Right lobe of liver (tissue), 6 donors: Measurements from ENCODE around the gene RAP1B. TPM values are rescaled to one million over a fixed set of nuclear protein-coding genes. Genes with fewer than 3 reads are reported as not detected.

Source experiments
- ATAC-seq, 4 donors: fragments of 200-7000 bp; cut with Tn5 transposase; one replicate each; pipeline ENCODE4 v1.9.1; 2020; ENCODE audit warnings: mild to moderate bottlenecking in 4 of 4, moderate library complexity in 4 of 4
- DNase-seq, 3 donors: peaks; one replicate each; pipeline ENCODE4 v3.0.0-alpha.2; 2020
- H3K27ac ChIP-seq, 3 donors: fragments of 200-600 bp; one replicate each; pipeline ENCODE4 v1.8.0; 2022
- H3K27me3 ChIP-seq, 2 donors: fragments of 200-600 bp; one replicate each; pipeline ENCODE4 v1.8.0; 2022
- H3K36me3 ChIP-seq, 4 donors: fragments of 200-600 bp; sonication (generic) in 1 of 4; one replicate each; pipeline versions ENCODE4 v1.5.1 to v1.8.0; 2017 to 2022; ENCODE audit warnings: control low read depth in 1 of 4
- H3K4me1 ChIP-seq, 4 donors: fragments of 200-600 bp; sonication (generic) in 1 of 4; one replicate each; pipeline versions ENCODE4 v1.5.1 to v1.8.0; 2017 to 2022; ENCODE audit warnings: control low read depth in 1 of 4
- H3K4me3 ChIP-seq, 3 donors: fragments of 200-600 bp; one replicate each; pipeline ENCODE4 v1.8.0; 2022
- H3K9me3 ChIP-seq, 4 donors: fragments of 200-600 bp; sonication (generic) in 1 of 4; one replicate each; pipeline versions ENCODE4 v1.5.1 to v1.8.0; 2017 to 2022; ENCODE audit warnings: control low read depth in 1 of 4
- CTCF ChIP-seq, 4 donors: fragments of 200-600 bp in 3 of 4; fragments of 450-650 bp in 1 of 4; IDR thresholded peaks; one replicate each; pipeline versions ENCODE4 v1.5.1 to v1.8.0; 2016 to 2022; ENCODE audit warnings: antibody characterized with exemption in 4 of 4, mild to moderate bottlenecking in 2 of 4
- POLR2A ChIP-seq: fragments of 450-650 bp; IDR thresholded peaks from one replicate; pipeline ENCODE4 v1.6.1; 2017; ENCODE audit warnings: antibody characterized with exemption, mild to moderate bottlenecking
- WGBS: methylation state at CpG from one replicate; pipeline ENCODE4 v1.1.6; 2018; ENCODE audit warnings: low coverage, low lambda C conversion rate; ENCODE audit not compliant: insufficient coverage; ENCODE audit errors: missing lambda C conversion rate; 5-methylcytosine and 5-hydroxymethylcytosine counted together
- intact Hi-C, 2 donors: fragments of 100-400 bp; cut with DNase I; formaldehyde crosslinking; loops; one replicate each; pipeline versions ENCODE4 v1.11.2 to v1.14.1; 2022
- total RNA-seq, 6 experiments: library from RNA; depleted of rRNA in 2 of 6; stranded (reverse); fragments of >200 nt in 2 of 6; fragmentation: NEBNext Ultra II Directional in 3 of 6; extraction: Animal tissue kit (Norgen Biotek cat#: 25700) in 3 of 6; gene quantifications; one replicate each; pipeline versions ENCODE4 v1.1.0 to v1.2.4, GENCODE V29; 2016 to 2023
- donor health status: DM: no; HTN: yes; CAD: no.
- donor health status: DM: no; HTN: no; CAD: no.
- donor health status: DM: no; HTN: no; CAD: no.
- donor health status: DM: no; HTN: yes; CAD: no.
- donor health status: DM: no; HTN: yes; CAD: no.

Gene RAP1B
- total RNA-seq, 6 experiments from 2014 or later: 49.7 to 120 (median 64.3) TPM

GRCh38 chr12:68665016-68665569, 54.4 kb downstream of the RAP1B start:
- intact Hi-C loops: no loop called here
- peak; percentile 77 to 97 (median 88) for ATAC-seq

GRCh38 chr12:68667291-68667690, 56.6 kb downstream of the RAP1B start:
- H3K4me3 ChIP-seq: no peak overlapping the region
- H3K9me3 ChIP-seq: no peaks in the 10 kb centered on the region
- 71% methylated on average over 1 of the region's 1 CpG for WGBS
- intact Hi-C loops: no loop called here
- H3K36me3 ChIP-seq: no peaks in the 10 kb centered on the region
- peaks cover 0 to 15% (median 0%) of the 10 kb centered on the region in 4 donors for H3K4me1 ChIP-seq
- ATAC-seq (no peak), DNase-seq (no peak)
- TF ChIP-seq CTCF (IDR thresholded peaks at IDR 0.05) (no peak), POLR2A (no peak)
- H3K27ac ChIP-seq: no peak overlapping the region
- H3K27me3 ChIP-seq: no peaks in the 10 kb centered on the region

More at GRCh38 chr12:68665016-68665569, 54.4 kb downstream of the RAP1B start:
- DNase-seq: no peak
- H3K27me3 ChIP-seq: no peaks in the 10 kb centered on the region
- H3K36me3 ChIP-seq: peaks cover 0 to 9% (median 4%) of the 10 kb centered on the region in 4 donors
- H3K27ac ChIP-seq: no peak overlapping the region
- peaks cover 0 to 15% (median 0%) of the 10 kb centered on the region in 4 donors for H3K4me1 ChIP-seq
- H3K9me3 ChIP-seq: no peaks in the 10 kb centered on the region
- no peak overlapping the region for H3K4me3 ChIP-seq
- WGBS: 35% methylated on average over 3 of the region's 3 CpGs
- TF ChIP-seq POLR2A: no peak
- TF ChIP-seq CTCF (IDR thresholded peaks at IDR 0.05): peak in 3 of 4 donors; percentile 9 to 33 (median 32)

GRCh38 chr12:68667896-68668295, 57.2 kb downstream of the RAP1B start:
- intact Hi-C loops: no loop called here
- no peaks in the 10 kb centered on the region for H3K36me3 ChIP-seq
- DNase-seq (no peak), ATAC-seq (no peak)
- no peaks in the 10 kb centered on the region for H3K27me3 ChIP-seq
- no peaks in the 10 kb centered on the region for H3K9me3 ChIP-seq
- no peak overlapping the region for H3K4me3 ChIP-seq
- H3K4me1 ChIP-seq: peaks cover 0 to 15% (median 0%) of the 10 kb centered on the region in 4 donors
- 60% methylated on average over 1 of the region's 1 CpG for WGBS
- no peak overlapping the region for H3K27ac ChIP-seq
- no peak for TF ChIP-seq POLR2A
- TF ChIP-seq CTCF (IDR thresholded peaks at IDR 0.05): no peak

GRCh38 chr12:68671179-68671578, 60.5 kb downstream of the RAP1B start:
- intact Hi-C loops: no loop called here
- 84% methylated on average over 4 of the region's 4 CpGs for WGBS
- no peak for ATAC-seq

More at GRCh38 chr12:68671179-68671578, 60.5 kb downstream of the RAP1B start:
- DNase-seq: no peak
- no peaks in the 10 kb centered on the region for H3K27me3 ChIP-seq
- H3K4me3 ChIP-seq: no peak overlapping the region
- H3K36me3 ChIP-seq: no peaks in the 10 kb centered on the region
- no peak overlapping the region for H3K27ac ChIP-seq
- H3K4me1 ChIP-seq: no peaks in the 10 kb centered on the region
- TF ChIP-seq CTCF (IDR thresholded peaks at IDR 0.05) (no peak), POLR2A (no peak)
- no peaks in the 10 kb centered on the region for H3K9me3 ChIP-seq
